Measurements from ENCODE around the gene B4GALNT4. TPM values are rescaled to one million over a fixed set of nuclear protein-coding genes. Genes with fewer than 3 reads are reported as not detected.
A peak's percentile ranks its signal among the peaks of the same experiment; 100 is the strongest.

Gene B4GALNT4
- total and polyA plus RNA-seq, 12 donors: 0.09 to 1.7 (median 0.56) TPM; not detected in 3

- DNase-seq: no peak
- ATAC-seq: no peak
- Histone ChIP-seq H3K4me3 (no peak overlapping the region), H3K36me3 (no peaks in the 10 kb centered on the region), H3K27me3 (peaks cover 0 to 58% (median 17%) of the 10 kb centered on the region in 7 donors), H3K4me1 (peaks cover 0 to 17% (median 7%) of the 10 kb centered on the region in 9 donors), H3K27ac (no peak overlapping the region), H3K9me3 (peaks cover 0 to 5% (median 0%) of the 10 kb centered on the region in 11 donors)
- intact Hi-C loops (cut with DNase I): loop anchor here in 1 of 10 donors (10.0 kb wide), 1 partner anchor 119 kb away; no protein-coding TSS in a partner anchor
- TF ChIP-seq CTCF (IDR thresholded peaks at IDR 0.05): no peak
- 74 to 81% methylated on average over 11 of the region's 11 CpGs for WGBS, 2 donors
These were observed 26.6 kb downstream of the B4GALNT4 start for GRCh38 chr11:395866-396265.

DNA sequence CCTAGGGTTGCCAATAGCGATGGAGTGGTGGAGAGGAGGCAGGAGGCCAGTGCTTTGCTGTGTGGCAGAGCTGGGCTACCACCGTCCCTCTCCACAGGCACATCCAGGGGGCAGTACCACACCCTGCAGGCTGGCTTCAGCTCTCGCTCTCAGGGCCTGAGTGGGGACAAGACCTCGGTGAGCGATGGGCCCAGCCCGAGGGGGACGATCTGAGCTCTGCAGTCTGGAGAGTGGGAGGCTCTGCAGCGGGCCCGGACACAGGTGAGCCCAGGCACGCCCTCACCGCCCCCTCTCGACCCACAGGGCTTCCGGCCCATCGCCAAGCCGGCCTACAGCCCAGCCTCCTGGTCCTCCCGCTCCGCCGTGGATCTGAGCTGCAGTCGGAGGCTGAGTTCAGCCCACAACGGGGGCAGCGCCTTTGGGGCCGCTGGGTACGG is 27.2 kb downstream of the B4GALNT4 start:
- intact Hi-C loops (cut with DNase I): loop anchor here in 1 of 10 donors (10.0 kb wide), 1 partner anchor 118 kb away; no protein-coding TSS in a partner anchor
- no peak for DNase-seq
- WGBS, 2 donors: 26 to 50% methylated on average over 23 of the region's 23 CpGs
- peaks cover 0 to 5% (median 0%) of the 10 kb centered on the region in 11 donors for H3K9me3 ChIP-seq
- peak in 6 of 9 donors; percentile 7 to 29 (median 24) for TF ChIP-seq CTCF (IDR thresholded peaks at IDR 0.05)
- H3K4me1 ChIP-seq: peaks cover 0 to 17% (median 7%) of the 10 kb centered on the region in 9 donors
- H3K27ac ChIP-seq: peak overlapping the region in 1 of 10 donors; percentile 28
- peak overlapping the region in 9 of 10 donors; percentile 29 to 53 (median 46) for H3K4me3 ChIP-seq
- ATAC-seq: peak; percentile 19 to 73 (median 52)
- no peaks in the 10 kb centered on the region for H3K36me3 ChIP-seq
- H3K27me3 ChIP-seq: peaks cover 0 to 58% (median 10%) of the 10 kb centered on the region in 7 donors

DNA sequence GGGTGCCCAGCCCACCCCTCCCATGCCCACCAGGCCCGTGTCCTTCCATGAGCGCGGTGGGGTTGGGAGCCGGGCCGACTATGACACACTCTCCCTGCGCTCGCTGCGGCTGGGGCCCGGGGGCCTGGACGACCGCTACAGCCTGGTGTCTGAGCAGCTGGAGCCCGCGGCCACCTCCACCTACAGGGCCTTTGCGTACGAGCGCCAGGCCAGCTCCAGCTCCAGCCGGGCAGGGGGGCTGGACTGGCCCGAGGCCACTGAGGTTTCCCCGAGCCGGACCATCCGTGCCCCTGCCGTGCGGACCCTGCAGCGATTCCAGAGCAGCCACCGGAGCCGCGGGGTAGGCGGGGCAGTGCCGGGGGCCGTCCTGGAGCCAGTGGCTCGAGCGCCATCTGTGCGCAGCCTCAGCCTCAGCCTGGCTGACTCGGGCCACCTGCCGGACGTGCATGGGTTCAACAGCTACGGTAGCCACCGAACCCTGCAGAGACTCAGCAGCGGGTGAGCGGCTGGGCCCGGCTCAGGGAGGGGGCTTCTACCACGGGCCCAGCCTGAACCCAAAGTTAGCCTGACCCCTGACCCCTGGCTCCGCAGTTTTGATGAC is 27.7 kb downstream of the B4GALNT4 start:
- Histone ChIP-seq H3K4me1 (peaks cover 0 to 17% (median 7%) of the 10 kb centered on the region in 9 donors), H3K4me3 (peak overlapping the region in 9 of 10 donors; percentile 29 to 53 (median 46)), H3K27ac (peak overlapping the region in 1 of 10 donors; percentile 28), H3K27me3 (peaks cover 0 to 53% (median 9%) of the 10 kb centered on the region in 7 donors), H3K9me3 (peaks cover 0 to 5% (median 0%) of the 10 kb centered on the region in 11 donors), H3K36me3 (no peaks in the 10 kb centered on the region)
- ATAC-seq (peak; percentile 71 to 94 (median 89)), DNase-seq (peak; percentile 62 to 66)
- 19 to 45% methylated on average over 43 of the region's 43 CpGs for WGBS, 2 donors
- intact Hi-C loops (cut with DNase I): loop anchor here in 1 of 10 donors (10.0 kb wide), 1 partner anchor 118 kb away; no protein-coding TSS in a partner anchor
- peak in 8 of 9 donors; percentile 33 to 68 (median 52) for TF ChIP-seq CTCF (IDR thresholded peaks at IDR 0.05)

- ATAC-seq (no peak), DNase-seq (no peak)
- no peak for TF ChIP-seq CTCF (IDR thresholded peaks at IDR 0.05)
- Histone ChIP-seq H3K9me3 (peaks cover 0 to 5% (median 0%) of the 10 kb centered on the region in 11 donors), H3K36me3 (no peaks in the 10 kb centered on the region), H3K27ac (no peak overlapping the region), H3K4me1 (peaks cover 0 to 15% (median 7%) of the 10 kb centered on the region in 9 donors), H3K27me3 (peaks cover 0 to 35% (median 5%) of the 10 kb centered on the region in 7 donors), H3K4me3 (no peak overlapping the region)
- WGBS, 2 donors: 84 to 95% methylated on average over 20 of the region's 20 CpGs
- intact Hi-C loops (cut with DNase I): loop anchor here in 1 of 10 donors (10.0 kb wide), 1 partner anchor 116 kb away; no protein-coding TSS in a partner anchor
These were observed 29.5 kb downstream of the B4GALNT4 start for GRCh38 chr11:398826-399225.

Measured in heart right ventricle (tissue), 16 donors.